ENCODE results near the gene ITGB6.

The ITGB6 gene

GRCh38 chr2:160221391-160222276, 21.6 kb upstream of the ITGB6 start:
- DNase-seq (ENCODE audit: low read depth) = no peak

- no peak for DNase-seq (ENCODE audit: low read depth)
Measured at GRCh38 chr2:160220545-160221009, 20.5 kb upstream of the ITGB6 start.

- no peak for DNase-seq (ENCODE audit: low read depth)
Measured at GRCh38 chr2:160220026-160220425, 20.0 kb upstream of the ITGB6 start.

GRCh38 chr2:160214461-160215445, 14.7 kb upstream of the ITGB6 start:
- no peak for DNase-seq (ENCODE audit: low read depth)

GRCh38 chr2:160213511-160213910, 13.4 kb upstream of the ITGB6 start:
- DNase-seq (ENCODE audit: low read depth) = no peak

GRCh38 chr2:160210599-160211138, 10.6 kb upstream of the ITGB6 start:
- peak; percentile 35 for DNase-seq (ENCODE audit: low read depth)

- DNase-seq (ENCODE audit: low read depth) = no peak
Measured at GRCh38 chr2:160209516-160209856, 9.4 kb upstream of the ITGB6 start.

- no peak for DNase-seq (ENCODE audit: low read depth)
Measured at GRCh38 chr2:160208655-160209515, 8.8 kb upstream of the ITGB6 start.

- no peak for DNase-seq (ENCODE audit: low read depth)
Measured at GRCh38 chr2:160207804-160208654, 8.0 kb upstream of the ITGB6 start.

GRCh38 chr2:160207271-160207670, 7.2 kb upstream of the ITGB6 start:
- DNase-seq (ENCODE audit: low read depth) = no peak

GRCh38 chr2:160206436-160206835, 6.4 kb upstream of the ITGB6 start:
- DNase-seq (ENCODE audit: low read depth) = no peak

GRCh38 chr2:160205505-160205904, 5.4 kb upstream of the ITGB6 start:
- DNase-seq (ENCODE audit: low read depth) = no peak

GRCh38 chr2:160203422-160203821, 3.4 kb upstream of the ITGB6 start:
- DNase-seq (ENCODE audit: low read depth) = no peak

- no peak for DNase-seq (ENCODE audit: low read depth)
Measured at GRCh38 chr2:160203007-160203406, 2.9 kb upstream of the ITGB6 start.

- no peak for DNase-seq (ENCODE audit: low read depth)
Measured at GRCh38 chr2:160201849-160202539, 1.9 kb upstream of the ITGB6 start.

- no peak for DNase-seq (ENCODE audit: low read depth)
Measured at GRCh38 chr2:160200921-160201320, 849 bp upstream of the ITGB6 start.

GRCh38 chr2:160199053-160199452, 1.0 kb downstream of the ITGB6 start:
- no peak for DNase-seq (ENCODE audit: low read depth)

GRCh38 chr2:160197587-160197986, 2.5 kb downstream of the ITGB6 start:
- DNase-seq (ENCODE audit: low read depth) = no peak

GRCh38 chr2:160194946-160195345, 5.1 kb downstream of the ITGB6 start:
- no peak for DNase-seq (ENCODE audit: low read depth)

GRCh38 chr2:160194351-160194750, 5.7 kb downstream of the ITGB6 start:
- no peak for DNase-seq (ENCODE audit: low read depth)

All from stimulated activated CD8-positive, alpha-beta memory T cell treated with anti-CD3 and anti-CD28 coated beads, Interleukin-15, amount 100 ng/mL, for 24 hours (primary cell).